Subcutaneous adipose tissue (tissue), 4 donors: ENCODE results near the gene BCAT1. TPM values are rescaled to one million over a fixed set of nuclear protein-coding genes. Genes with fewer than 3 reads are reported as not detected.

ENCODE experiments used
- CTCF ChIP-seq: fragments of 450-650 bp; IDR thresholded peaks from one replicate; pipeline ENCODE4 v1.5.1; 2016; ENCODE audit warnings: low read depth, mild to moderate bottlenecking, control low read depth, antibody characterized with exemption, moderate library complexity
- total RNA-seq, 4 donors: library from RNA; depleted of rRNA; stranded (reverse); fragments of >200 nt; gene quantifications; one replicate each; pipeline ENCODE4 v1.1.0, GENCODE V29; 2016

BCAT1 gene
- total RNA-seq, 4 donors from 2014 or later, result 13.8 to 127 (median 37.3) TPM

- TF ChIP-seq CTCF, result no peak
Observed at GRCh38 chr12:24991209-24992049, 42.5 kb upstream of the BCAT1 start.

- no peak for TF ChIP-seq CTCF
Observed at GRCh38 chr12:24989216-24989615, 40.3 kb upstream of the BCAT1 start.

- no peak for TF ChIP-seq CTCF
Observed at GRCh38 chr12:24982250-24982649, 33.3 kb upstream of the BCAT1 start.

GRCh38 chr12:24979976-24980730 lies 31.3 kb upstream of the BCAT1 start:
- no peak for TF ChIP-seq CTCF

GRCh38 chr12:24979329-24979728 lies 30.4 kb upstream of the BCAT1 start:
- TF ChIP-seq CTCF, result no peak

GRCh38 chr12:24977711-24978110 lies 28.8 kb upstream of the BCAT1 start:
- TF ChIP-seq CTCF, result no peak

GRCh38 chr12:24977060-24977459 lies 28.2 kb upstream of the BCAT1 start:
- TF ChIP-seq CTCF, result no peak
